HEK293 (cell line): ENCODE measurements around the gene LNX1.
"Not testable (repeated sequence)": the region's sequence is repeated elsewhere in the genome, so short reads cannot be mapped to it uniquely, and the experiment has no call there.

Source experiments
- CTCF ChIA-PET: fragments of 350-600 bp; formaldehyde crosslinking; extraction: SDS; loops from one replicate; lab custom pipeline; 2021; ENCODE audit warnings: antibody characterized with exemption; lab: Yijun Ruan, JAX
- POLR2A ChIA-PET: fragments of 300-600 bp; formaldehyde crosslinking; extraction: SDS; loops from one replicate; lab custom pipeline; 2020; ENCODE audit warnings: antibody characterized with exemption, inconsistent platforms; lab: Yijun Ruan, JAX
- H3K27ac ChIP-seq: fragments of 200-500 bp; sonication (Bioruptor generic); 2 replicates; pipeline ENCODE4 v1.5.1; 2014; ENCODE audit warnings: low read depth, low read length, control low read depth, inconsistent platforms; ENCODE audit errors: extremely low read depth
- H3K36me3 ChIP-seq, 2 experiments: fragments of 200-500 bp in 1 of 2; sonication (Bioruptor generic) in 1 of 2; 1 replicate in 1 of 2; 2 replicates in 1 of 2; pipeline ENCODE4 v1.5.1; 2014 to 2017; ENCODE audit warnings: inconsistent platforms in 2 of 2, low read length in 2 of 2; ENCODE audit not compliant: control insufficient read depth in 2 of 2, insufficient read depth in 1 of 2
- H3K4me1 ChIP-seq: fragments of 200-500 bp; sonication (Bioruptor generic); 2 replicates; pipeline ENCODE4 v1.5.1; 2014; ENCODE audit warnings: mild to moderate bottlenecking, low read length, inconsistent platforms; ENCODE audit not compliant: control insufficient read depth, insufficient read depth
- H3K4me3 ChIP-seq: 2 replicates; pipeline ENCODE4 v1.5.1; 2011; ENCODE audit warnings: low read depth, mild to moderate bottlenecking, control low read depth, low read length, moderate library complexity
- H3K9me3 ChIP-seq: fragments of 200-500 bp; sonication (Bioruptor generic); 2 replicates; pipeline ENCODE4 v1.5.1; 2014; ENCODE audit warnings: low read depth, low read length, inconsistent platforms; ENCODE audit not compliant: control insufficient read depth, insufficient read depth
- EGR2 ChIP-seq: fragments of 450-650 bp; formaldehyde crosslinking; IDR thresholded peaks from 2 replicates; pipeline ENCODE4 v1.5.1; 2016; ENCODE audit warnings: low read depth, missing biosample characterization, missing genetic modification characterization
- TF ChIP-seq, protein P1 (sequence below): fragments of 450-650 bp; formaldehyde crosslinking; IDR thresholded peaks from 2 replicates; pipeline ENCODE4 v1.5.1; 2016; ENCODE audit warnings: missing biosample characterization, missing genetic modification characterization
- TF ChIP-seq, protein P2 (sequence below): fragments of 450-650 bp; formaldehyde crosslinking; IDR thresholded peaks from 2 replicates; pipeline ENCODE4 v1.5.1; 2017; ENCODE audit warnings: missing biosample characterization, missing genetic modification characterization

The LNX1 gene

DNA sequence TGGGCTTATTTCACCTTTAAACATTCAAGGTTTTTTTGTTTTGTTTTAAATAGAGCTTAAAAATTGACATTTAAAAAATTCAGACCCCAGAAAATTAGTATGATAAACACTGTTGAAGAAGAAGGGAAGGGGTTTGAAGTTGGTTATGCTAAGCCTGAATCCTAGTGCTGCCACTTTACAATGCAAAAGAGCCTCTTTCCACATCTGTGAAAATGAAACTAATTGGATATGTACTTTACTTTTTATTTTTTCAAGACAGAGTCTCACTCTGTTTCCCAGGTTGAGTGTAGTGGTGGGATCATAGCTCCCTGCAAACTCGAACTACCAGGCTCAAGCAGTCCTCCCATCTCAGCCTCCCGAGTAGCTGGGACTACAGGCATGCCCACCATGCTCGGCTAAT, 172.1 kb downstream of the LNX1 start (continued):
- TF ChIP-seq, protein P1, sequence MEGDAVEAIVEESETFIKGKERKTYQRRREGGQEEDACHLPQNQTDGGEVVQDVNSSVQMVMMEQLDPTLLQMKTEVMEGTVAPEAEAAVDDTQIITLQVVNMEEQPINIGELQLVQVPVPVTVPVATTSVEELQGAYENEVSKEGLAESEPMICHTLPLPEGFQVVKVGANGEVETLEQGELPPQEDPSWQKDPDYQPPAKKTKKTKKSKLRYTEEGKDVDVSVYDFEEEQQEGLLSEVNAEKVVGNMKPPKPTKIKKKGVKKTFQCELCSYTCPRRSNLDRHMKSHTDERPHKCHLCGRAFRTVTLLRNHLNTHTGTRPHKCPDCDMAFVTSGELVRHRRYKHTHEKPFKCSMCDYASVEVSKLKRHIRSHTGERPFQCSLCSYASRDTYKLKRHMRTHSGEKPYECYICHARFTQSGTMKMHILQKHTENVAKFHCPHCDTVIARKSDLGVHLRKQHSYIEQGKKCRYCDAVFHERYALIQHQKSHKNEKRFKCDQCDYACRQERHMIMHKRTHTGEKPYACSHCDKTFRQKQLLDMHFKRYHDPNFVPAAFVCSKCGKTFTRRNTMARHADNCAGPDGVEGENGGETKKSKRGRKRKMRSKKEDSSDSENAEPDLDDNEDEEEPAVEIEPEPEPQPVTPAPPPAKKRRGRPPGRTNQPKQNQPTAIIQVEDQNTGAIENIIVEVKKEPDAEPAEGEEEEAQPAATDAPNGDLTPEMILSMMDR (tag by site-specific recombination): no peak
- TF ChIP-seq EGR2: no peak
- TF ChIP-seq, protein P2, sequence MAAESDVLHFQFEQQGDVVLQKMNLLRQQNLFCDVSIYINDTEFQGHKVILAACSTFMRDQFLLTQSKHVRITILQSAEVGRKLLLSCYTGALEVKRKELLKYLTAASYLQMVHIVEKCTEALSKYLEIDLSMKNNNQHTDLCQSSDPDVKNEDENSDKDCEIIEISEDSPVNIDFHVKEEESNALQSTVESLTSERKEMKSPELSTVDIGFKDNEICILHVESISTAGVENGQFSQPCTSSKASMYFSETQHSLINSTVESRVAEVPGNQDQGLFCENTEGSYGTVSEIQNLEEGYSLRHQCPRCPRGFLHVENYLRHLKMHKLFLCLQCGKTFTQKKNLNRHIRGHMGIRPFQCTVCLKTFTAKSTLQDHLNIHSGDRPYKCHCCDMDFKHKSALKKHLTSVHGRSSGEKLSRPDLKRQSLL (tag by site-specific recombination): no peak

DNA sequence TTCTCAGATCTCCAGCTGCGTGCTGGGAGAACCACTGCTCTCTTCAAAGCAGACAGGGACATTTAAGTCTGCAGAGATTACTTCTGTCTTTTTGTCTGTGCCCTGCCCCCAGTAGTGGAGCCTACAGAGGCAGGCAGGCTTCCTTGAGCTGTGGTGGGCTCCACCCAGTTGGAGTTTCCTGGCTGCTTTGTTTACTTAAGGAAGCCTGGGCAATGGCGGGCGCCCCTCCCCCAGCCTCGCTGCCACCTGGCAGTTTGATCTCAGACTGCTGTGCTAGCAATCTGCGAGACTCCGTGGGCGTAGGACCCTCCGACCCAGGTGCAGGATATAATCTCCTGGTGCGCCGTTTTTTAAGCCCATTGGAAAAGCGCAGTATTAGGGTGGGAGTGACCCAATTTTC, 181.8 kb downstream of the LNX1 start:
- POLR2A ChIA-PET, H3K9me3 ChIP-seq, H3K36me3 ChIP-seq, CTCF ChIA-PET, H3K4me1 ChIP-seq, H3K4me3 ChIP-seq, H3K27ac ChIP-seq: not testable (repeated sequence)
